ENCODE measurements around the gene RGL3.

DNA sequence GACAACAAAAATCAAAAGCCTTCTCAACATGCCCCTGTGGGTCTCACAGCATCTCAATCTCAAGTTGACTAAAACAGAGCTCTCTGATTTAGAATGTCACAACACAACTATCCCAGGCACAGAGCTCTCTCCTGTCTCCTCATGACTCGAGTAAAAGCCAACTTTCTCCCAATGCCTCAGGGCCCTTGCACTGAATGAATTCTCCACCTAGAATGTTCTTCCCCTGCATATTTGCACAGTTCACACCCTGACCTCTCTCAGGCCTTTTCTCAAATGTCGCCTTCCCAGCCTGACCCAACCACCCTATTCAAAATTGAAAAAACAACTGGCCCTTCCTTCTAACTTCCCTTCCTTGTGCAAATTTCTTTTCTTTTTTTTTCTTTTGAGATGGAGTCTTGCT lies 48.4 kb downstream of the RGL3 start:
- TF ChIP-seq POLR2A (IDR thresholded peaks at IDR 0.05; ENCODE audit: low read depth, low read length) = no peak
- TF ChIP-seq POLR2AphosphoS5 (IDR thresholded peaks at IDR 0.05; ENCODE audit: low read depth, low read length) = no peak
